Left lobe of liver (tissue), 2 donors: ENCODE results near the gene IGFL2. TPM values are rescaled to one million over a fixed set of nuclear protein-coding genes. Genes with fewer than 3 reads are reported as not detected.
"Not testable (repeated sequence)": the region's sequence is repeated elsewhere in the genome, so short reads cannot be mapped to it uniquely, and the experiment has no call there.

ENCODE experiments used
- ATAC-seq: fragments of 200-7000 bp; cut with Tn5 transposase; one replicate; pipeline ENCODE4 v1.9.1; 2020; ENCODE audit warnings: mild to moderate bottlenecking, moderate library complexity
- DNase-seq: peaks from one replicate; pipeline ENCODE4 v3.0.0-alpha.2; 2020; ENCODE audit warnings: low spot score
- total RNA-seq: library from RNA; stranded (reverse); gene quantifications from one replicate; pipeline ENCODE4 v1.2.1, GENCODE V29; 2021
- donor health status: DM: no; HTN: no; CAD: no; lungs with moderate emphysema.
- donor health status: DM: no; HTN: yes; CAD: no.

The IGFL2 gene
- total RNA-seq, 1 donor from 2014 or later: not detected

GRCh38 chr19:46141421-46141820, 6.6 kb upstream of the IGFL2 start:
- no peak for ATAC-seq

GRCh38 chr19:46142294-46142693, 5.7 kb upstream of the IGFL2 start:
- no peak for DNase-seq
- no peak for ATAC-seq

More at GRCh38 chr19:46141421-46141820, 6.6 kb upstream of the IGFL2 start:
- no peak for DNase-seq

- no peak for ATAC-seq
- no peak for DNase-seq
Observed at GRCh38 chr19:46144756-46145155, 3.3 kb upstream of the IGFL2 start.

DNA sequence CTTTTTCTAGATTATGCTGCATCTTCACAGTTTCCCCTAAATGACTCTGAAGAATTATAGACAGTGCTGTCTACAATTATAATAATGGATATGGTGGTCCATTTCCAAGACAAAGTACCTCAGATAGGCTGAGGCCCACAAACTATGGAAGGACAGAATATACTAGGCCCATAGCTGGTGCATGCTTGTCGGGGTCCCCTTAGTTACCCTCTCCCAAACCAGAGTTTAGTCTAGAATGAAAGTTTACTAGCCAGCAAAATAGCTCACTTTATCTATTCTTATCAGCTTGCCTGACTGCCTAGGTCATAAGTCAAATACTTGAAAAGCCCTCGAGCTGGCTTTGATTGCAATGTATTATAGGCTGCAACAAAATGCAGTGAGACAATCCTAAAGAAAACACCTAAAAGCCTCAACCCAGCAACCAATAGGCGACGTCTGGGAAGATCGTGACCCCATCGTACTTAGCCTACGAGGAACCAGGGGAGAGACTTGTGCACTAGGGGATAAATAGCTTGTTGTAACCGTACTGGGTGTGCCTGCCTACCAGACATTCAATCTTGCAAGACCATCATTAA, 785 bp upstream of the IGFL2 start:
- no peak for DNase-seq

DNA sequence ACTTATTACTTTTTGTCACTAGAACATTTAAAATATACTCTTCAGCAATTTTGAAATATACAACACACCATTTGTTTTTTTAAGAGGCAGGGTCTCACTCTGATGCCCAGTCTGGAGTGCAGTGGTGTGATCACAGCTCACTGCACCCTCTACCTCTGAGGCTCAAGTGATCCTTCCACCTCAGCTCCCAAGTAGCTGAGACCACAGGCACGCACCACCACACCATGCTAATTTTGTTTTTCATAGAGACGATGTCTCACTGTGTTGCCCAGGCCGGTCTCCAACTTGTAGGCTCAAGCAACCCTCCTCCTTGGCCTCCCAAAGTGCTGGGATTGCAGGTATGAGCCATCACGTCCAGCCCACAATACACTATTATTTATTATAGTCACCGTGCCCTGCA, 2.6 kb downstream of the IGFL2 start:
- DNase-seq: no peak
- ATAC-seq: no peak

More for the DNA sequence above, 785 bp upstream of the IGFL2 start:
- ATAC-seq: no peak

- ATAC-seq (no peak), DNase-seq (no peak)
Observed at GRCh38 chr19:46155237-46155636, 7.2 kb downstream of the IGFL2 start.

- no peak for ATAC-seq
- DNase-seq: no peak
Observed at GRCh38 chr19:46159418-46160232, 11.6 kb downstream of the IGFL2 start.

- no peak for DNase-seq
- ATAC-seq: no peak
Observed at GRCh38 chr19:46160233-46160775, 12.3 kb downstream of the IGFL2 start.

- not testable (repeated sequence) for DNase-seq, ATAC-seq
Observed at GRCh38 chr19:46161642-46162257, 13.7 kb downstream of the IGFL2 start.

DNA sequence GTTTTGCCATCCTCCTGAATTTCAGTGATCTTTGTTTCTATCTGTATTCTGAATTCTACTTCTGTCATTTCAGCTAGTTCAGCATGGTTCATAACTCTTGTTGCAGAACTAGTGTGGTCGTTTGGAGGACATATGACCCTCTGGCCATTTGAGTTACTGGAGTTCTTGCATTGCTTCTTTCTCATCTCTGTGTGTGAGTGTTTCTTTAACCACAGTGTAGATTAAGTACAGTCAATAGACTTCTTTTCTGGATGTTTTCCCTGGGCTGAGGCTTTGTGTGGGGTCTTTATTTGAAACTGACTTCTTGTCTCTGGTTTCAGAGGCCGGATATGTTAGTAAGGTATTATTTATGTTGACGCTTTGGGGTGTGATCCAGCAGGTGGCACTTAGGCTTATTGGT, 14.7 kb downstream of the IGFL2 start:
- ATAC-seq (no peak), DNase-seq (no peak)

GRCh38 chr19:46173886-46174480, 25.9 kb downstream of the IGFL2 start:
- no peak for ATAC-seq
- no peak for DNase-seq

DNA sequence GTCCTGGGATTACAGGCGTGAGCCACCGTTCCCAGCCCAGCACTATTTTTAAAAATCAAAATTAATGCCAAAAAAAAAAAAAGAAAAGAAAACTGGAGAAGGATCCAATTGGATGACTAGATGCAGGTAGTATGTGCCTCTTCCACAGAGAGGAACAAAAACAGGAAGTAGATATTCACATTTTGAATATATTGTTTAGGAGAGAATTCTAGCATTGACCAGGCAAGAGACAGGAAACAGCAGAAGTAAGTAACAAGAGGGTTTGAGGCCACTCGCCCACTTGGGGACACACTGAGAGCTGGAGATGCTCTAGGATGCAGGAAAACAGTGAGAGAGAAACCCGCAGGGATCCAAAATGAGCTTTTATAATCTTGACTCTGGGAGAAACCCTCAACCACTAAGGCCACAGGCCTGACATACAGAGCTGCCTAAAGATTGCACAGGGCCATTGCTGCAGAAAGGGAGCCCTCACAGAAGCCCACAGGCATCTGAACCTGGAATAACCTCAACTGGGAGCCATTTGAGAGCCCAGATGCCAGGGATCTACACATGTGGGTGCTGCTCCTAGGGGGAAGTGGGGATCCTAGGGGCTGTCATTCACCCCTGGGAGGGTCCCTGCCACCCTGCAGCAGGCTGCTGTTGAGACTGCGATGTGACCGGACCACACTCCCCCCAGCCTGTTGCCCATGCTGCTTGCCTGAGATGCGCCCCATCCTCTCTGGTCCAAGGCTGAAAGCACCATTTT, 28.2 kb downstream of the IGFL2 start:
- DNase-seq (no peak), ATAC-seq (no peak)

- ATAC-seq: no peak
Observed at GRCh38 chr19:46179076-46179759, 31.2 kb downstream of the IGFL2 start.

GRCh38 chr19:46180701-46181387, 32.8 kb downstream of the IGFL2 start:
- no peak for DNase-seq
- ATAC-seq: no peak

More at GRCh38 chr19:46179076-46179759, 31.2 kb downstream of the IGFL2 start:
- DNase-seq: no peak

DNA sequence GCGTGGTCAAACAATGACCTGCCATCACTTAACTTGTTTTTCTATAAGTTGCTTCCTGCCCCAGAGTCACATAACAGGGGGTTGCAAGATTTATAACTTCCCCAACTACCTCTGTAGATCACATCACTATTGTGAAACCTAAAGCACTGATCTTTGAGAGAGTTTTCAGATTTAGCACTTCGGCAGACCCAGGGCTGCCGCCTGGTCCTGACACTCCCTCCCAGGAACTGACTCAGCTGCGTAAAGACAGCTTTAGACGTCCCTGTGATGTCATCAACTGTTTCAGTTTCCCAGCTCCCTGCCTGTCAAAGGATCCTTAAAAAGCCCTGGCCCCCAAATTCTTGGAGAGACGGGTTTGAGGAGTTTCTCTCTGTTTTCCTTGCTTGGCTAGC, 33.3 kb downstream of the IGFL2 start:
- no peak for DNase-seq
- no peak for ATAC-seq

DNA sequence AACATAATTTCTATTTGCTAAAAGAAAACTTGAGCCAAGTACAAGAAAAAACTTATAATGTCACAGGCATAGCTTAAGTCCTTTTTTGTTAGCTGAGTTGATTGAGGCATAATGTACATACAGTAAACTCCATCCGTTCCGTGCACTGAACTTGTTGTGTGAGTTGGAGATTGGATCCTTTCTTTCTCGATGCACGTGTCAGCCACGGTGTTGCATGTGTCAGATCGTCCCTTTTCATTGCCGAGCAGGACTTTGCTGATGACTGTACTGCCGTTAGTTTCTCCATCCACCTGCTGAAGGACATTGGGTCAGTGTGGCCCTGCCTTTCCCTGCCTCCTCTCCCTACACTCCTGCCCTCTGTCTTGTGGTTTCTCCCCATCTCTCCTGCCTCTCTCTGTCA, 34.4 kb downstream of the IGFL2 start:
- ATAC-seq: no peak
- DNase-seq: no peak

GRCh38 chr19:46184775-46185710, 37.0 kb downstream of the IGFL2 start:
- ATAC-seq, DNase-seq: not testable (repeated sequence)

DNA sequence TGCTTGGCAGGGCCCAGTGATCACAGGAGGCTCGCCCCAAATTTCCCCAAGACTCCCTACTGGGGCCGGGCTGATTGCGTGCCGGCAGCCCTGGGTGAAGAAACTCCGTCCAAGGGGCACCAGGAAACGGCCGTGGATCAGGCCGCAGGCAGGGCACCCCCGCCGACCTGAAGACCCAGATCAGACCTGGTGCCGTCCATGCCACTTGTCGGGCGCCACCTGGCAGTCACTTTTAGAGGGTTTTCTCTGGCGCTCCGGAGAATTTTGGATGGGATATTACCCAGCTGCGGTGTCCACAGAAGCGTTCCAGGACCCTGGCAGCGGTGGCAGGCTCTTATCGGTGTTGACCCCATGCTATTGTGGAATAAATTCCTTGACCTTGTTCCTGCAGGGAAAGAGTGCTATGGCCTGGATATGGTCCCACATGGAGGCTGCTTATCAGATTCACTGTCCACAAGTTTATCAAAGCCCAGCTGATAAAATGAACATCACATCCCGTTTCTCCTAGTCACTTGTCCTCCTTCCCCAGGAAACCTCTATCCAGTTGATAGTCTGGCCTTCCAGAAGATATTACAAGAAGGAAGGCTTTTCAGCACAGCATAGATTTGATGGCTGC, 38.2 kb downstream of the IGFL2 start:
- ATAC-seq (no peak), DNase-seq (no peak)
